Measurements from ENCODE around the gene METTL17. TPM values are rescaled to one million over a fixed set of nuclear protein-coding genes. Genes with fewer than 3 reads are reported as not detected.

METTL17 gene
- total and polyA plus RNA-seq, 2 of the 13 experiments (the other 11 are each of a cell fraction or from before 2014, with no cell fraction given): 122 to 199 TPM

DNA sequence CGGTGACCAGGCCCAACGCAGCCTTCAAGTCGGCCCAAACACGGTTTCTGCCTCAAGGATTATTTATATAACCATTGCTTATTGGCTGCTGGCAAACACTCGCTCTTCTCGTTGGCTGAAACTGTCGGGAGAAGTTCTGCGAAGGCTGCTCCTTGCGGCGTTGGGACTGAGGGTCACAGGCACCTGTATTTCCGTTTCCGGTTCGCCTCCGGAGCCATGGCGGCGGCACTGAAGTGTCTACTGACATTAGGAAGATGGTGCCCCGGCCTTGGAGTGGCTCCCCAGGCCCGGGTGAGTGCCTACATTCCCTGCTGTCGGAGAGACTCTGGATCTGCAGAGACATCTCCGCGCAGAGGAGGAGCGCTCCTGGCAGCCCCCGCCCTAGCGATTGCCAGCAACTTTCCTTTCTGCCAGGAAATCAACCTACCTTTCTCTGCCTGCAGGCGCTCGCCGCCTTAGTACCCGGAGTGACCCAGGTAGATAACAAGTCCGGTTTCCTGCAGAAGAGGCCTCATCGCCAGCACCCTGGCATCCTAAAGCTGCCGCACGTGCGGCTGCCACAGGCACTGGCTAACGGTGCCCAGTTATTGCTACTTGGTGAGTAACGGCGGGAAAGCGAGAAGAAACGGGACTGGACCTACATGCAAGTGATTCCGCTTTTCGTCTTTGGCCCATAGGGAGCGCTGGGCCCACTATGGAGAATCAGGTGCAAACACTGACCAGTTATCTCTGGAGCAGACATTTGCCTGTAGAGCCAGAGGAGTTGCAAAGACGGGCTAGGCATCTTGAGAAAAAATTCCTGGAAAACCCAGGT lies at the start of gene METTL17 (continued):
- TF ChIP-seq, protein P1, sequence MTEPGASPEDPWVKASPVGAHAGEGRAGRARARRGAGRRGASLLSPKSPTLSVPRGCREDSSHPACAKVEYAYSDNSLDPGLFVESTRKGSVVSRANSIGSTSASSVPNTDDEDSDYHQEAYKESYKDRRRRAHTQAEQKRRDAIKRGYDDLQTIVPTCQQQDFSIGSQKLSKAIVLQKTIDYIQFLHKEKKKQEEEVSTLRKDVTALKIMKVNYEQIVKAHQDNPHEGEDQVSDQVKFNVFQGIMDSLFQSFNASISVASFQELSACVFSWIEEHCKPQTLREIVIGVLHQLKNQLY (CRISPR knock-in tag; IDR thresholded peaks at IDR 0.05): no peak
- TF ChIP-seq ZNF326 (CRISPR knock-in tag; IDR thresholded peaks at IDR 0.05; ENCODE audit: borderline replicate concordance): no peak
- TF ChIP-seq ZNF562 (CRISPR knock-in tag; IDR thresholded peaks at IDR 0.05; ENCODE audit: borderline replicate concordance): no peak
- no peak for TF ChIP-seq REL (CRISPR knock-in tag; conservative IDR thresholded peaks at IDR 0.05)
- peak; percentile 75 for TF ChIP-seq ELF1 (CRISPR knock-in tag; IDR thresholded peaks at IDR 0.05)
- peak; percentile 34; the same call in 1 of the 2 replicates for TF ChIP-seq TOPORS (CRISPR knock-in tag; IDR thresholded peaks at IDR 0.05)
- TF ChIP-seq, protein P2, sequence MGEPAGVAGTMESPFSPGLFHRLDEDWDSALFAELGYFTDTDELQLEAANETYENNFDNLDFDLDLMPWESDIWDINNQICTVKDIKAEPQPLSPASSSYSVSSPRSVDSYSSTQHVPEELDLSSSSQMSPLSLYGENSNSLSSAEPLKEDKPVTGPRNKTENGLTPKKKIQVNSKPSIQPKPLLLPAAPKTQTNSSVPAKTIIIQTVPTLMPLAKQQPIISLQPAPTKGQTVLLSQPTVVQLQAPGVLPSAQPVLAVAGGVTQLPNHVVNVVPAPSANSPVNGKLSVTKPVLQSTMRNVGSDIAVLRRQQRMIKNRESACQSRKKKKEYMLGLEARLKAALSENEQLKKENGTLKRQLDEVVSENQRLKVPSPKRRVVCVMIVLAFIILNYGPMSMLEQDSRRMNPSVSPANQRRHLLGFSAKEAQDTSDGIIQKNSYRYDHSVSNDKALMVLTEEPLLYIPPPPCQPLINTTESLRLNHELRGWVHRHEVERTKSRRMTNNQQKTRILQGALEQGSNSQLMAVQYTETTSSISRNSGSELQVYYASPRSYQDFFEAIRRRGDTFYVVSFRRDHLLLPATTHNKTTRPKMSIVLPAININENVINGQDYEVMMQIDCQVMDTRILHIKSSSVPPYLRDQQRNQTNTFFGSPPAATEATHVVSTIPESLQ (CRISPR knock-in tag; conservative IDR thresholded peaks at IDR 0.05): no peak
- no peak for TF ChIP-seq NBN (conservative IDR thresholded peaks at IDR 0.05)
- TF ChIP-seq ZNF382 (CRISPR knock-in tag; IDR thresholded peaks at IDR 0.05; ENCODE audit: borderline replicate concordance): no peak
- peak; percentile 75 for TF ChIP-seq ZNF335 (CRISPR knock-in tag; IDR thresholded peaks at IDR 0.05)
- TF ChIP-seq ESRRA (CRISPR knock-in tag; IDR thresholded peaks at IDR 0.05; ENCODE audit: low read depth): peak; percentile 35; the same call in 1 of the 2 replicates
- TF ChIP-seq MAF1 (CRISPR knock-in tag; IDR thresholded peaks at IDR 0.05; ENCODE audit: borderline replicate concordance): peak; percentile 70; the same call in 1 of the 2 replicates
- TF ChIP-seq NONO (IDR thresholded peaks at IDR 0.05): no peak
- TF ChIP-seq NONO (CRISPR knock-in tag; conservative IDR thresholded peaks at IDR 0.05): no peak
- TF ChIP-seq ZBTB1 (CRISPR knock-in tag; IDR thresholded peaks at IDR 0.05; ENCODE audit: borderline replicate concordance): no peak
- no peak for TF ChIP-seq NFATC3 (CRISPR knock-in tag; IDR thresholded peaks at IDR 0.05)
- TF ChIP-seq, protein P3, sequence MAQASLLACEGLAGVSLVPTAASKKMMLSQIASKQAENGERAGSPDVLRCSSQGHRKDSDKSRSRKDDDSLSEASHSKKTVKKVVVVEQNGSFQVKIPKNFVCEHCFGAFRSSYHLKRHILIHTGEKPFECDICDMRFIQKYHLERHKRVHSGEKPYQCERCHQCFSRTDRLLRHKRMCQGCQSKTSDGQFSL (CRISPR knock-in tag; IDR thresholded peaks at IDR 0.05): 0 out of 2 replicates have a peak, but pooled peaks have one; percentile 27
- TF ChIP-seq CAMTA2 (CRISPR knock-in tag; IDR thresholded peaks at IDR 0.05; ENCODE audit: borderline replicate concordance): no peak; the same call in 1 of the 2 replicates
- TF ChIP-seq, protein P4, sequence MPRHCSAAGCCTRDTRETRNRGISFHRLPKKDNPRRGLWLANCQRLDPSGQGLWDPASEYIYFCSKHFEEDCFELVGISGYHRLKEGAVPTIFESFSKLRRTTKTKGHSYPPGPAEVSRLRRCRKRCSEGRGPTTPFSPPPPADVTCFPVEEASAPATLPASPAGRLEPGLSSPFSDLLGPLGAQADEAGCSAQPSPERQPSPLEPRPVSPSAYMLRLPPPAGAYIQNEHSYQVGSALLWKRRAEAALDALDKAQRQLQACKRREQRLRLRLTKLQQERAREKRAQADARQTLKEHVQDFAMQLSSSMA (CRISPR knock-in tag; IDR thresholded peaks at IDR 0.05): peak; percentile 81; the same call in 1 of the 2 replicates
- TF ChIP-seq, protein P5, sequence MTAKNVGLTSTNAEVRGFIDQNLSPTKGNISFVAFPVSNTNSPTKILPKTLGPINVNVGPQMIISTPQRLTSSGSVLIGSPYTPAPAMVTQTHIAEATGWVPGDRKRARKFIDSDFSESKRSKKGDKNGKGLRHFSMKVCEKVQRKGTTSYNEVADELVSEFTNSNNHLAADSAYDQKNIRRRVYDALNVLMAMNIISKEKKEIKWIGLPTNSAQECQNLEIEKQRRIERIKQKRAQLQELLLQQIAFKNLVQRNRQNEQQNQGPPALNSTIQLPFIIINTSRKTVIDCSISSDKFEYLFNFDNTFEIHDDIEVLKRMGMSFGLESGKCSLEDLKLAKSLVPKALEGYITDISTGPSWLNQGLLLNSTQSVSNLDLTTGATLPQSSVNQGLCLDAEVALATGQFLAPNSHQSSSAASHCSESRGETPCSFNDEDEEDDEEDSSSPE (CRISPR knock-in tag; IDR thresholded peaks at IDR 0.05): peak; percentile 56; the same call in 1 of the 2 replicates
- peak; percentile 57 for TF ChIP-seq ZSCAN31 (CRISPR knock-in tag; IDR thresholded peaks at IDR 0.05; ENCODE audit: low read depth)
- TF ChIP-seq SRSF4 (IDR thresholded peaks at IDR 0.05; ENCODE audit: low read depth, low read length, poor library complexity, severe bottlenecking): no peak
- no peak for TF ChIP-seq NCOA2 (CRISPR knock-in tag; IDR thresholded peaks at IDR 0.05)
- 0 out of 2 replicates have a peak, but pooled peaks have one; percentile 35 for TF ChIP-seq ZSCAN29 (CRISPR knock-in tag; conservative IDR thresholded peaks at IDR 0.05)
- TF ChIP-seq NFKB2 (CRISPR knock-in tag; IDR thresholded peaks at IDR 0.05; ENCODE audit: borderline replicate concordance): peak; percentile 66; the same call in 1 of the 2 replicates
- no peak for TF ChIP-seq KAT2B (IDR thresholded peaks at IDR 0.05; ENCODE audit: borderline replicate concordance, low read depth, low read length)

Data from HepG2 (cell line).